Stimulated activated CD8-positive, alpha-beta memory T cell treated with anti-CD3 and anti-CD28 coated beads, Interleukin-7, amount 100 ng/mL, for 24 hours (primary cell): ENCODE data around the gene SPTLC3.

ENCODE experiments used
- DNase-seq: peaks from one replicate; pipeline ENCODE4 v3.0.0-alpha.2; 2020; ENCODE audit warnings: low read depth

SPTLC3 gene

DNA sequence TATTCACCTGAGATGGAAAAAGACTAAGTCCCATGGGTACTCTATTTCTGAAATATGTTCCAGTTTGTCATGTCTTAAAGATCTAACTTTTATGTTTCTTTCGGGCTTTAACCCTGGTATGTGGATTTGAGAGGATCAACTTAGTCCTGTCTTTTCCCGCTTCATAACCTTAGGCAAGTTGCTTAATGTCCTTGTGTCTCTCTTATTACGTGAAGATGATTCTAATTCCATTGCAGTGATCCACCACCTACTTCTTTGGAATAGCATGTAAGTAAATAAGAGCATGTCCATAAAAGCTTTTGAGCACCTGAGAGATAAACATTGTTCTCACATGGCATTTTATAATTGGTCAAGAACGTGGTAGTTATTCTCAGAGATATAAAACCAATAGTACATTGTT is 23.0 kb downstream of the SPTLC3 start:
- no peak for DNase-seq

DNA sequence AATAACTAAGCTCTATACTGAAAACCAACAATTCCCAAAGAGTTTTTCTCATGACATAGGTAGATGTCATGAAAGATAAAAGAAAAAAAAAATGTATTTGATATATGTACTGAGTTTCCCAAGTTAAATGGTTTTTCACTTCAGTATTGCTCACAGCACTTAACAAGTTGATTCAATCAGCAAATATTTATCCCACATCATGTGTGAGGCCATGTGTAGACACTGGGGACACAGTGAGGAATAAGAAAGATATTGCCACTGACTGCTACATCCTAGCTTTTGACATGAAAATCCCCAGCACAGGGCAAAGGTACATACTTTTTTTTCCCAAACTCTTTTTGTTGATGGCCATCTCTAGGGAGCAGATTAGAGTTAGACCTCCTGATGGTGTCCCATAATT is 25.3 kb downstream of the SPTLC3 start:
- no peak for DNase-seq

DNA sequence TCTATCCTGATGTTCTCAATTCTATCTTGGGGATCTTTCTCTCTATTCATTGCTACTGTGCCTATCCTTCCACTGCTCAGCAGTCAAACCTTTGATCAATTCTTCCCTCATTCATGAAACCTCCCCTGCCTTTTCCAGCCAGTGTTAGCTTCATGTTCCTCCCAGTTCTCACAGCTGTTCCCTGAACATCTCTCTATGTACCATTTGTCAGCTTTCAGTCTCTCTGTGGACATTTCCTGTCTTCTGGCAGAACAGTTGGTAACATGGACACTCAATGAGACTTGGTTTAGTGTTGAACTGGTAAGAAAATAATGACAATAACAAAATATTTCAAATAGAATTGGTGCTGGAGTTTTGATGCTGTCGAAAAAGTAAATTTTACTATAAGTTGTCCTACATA is 26.2 kb downstream of the SPTLC3 start:
- no peak for DNase-seq

DNA sequence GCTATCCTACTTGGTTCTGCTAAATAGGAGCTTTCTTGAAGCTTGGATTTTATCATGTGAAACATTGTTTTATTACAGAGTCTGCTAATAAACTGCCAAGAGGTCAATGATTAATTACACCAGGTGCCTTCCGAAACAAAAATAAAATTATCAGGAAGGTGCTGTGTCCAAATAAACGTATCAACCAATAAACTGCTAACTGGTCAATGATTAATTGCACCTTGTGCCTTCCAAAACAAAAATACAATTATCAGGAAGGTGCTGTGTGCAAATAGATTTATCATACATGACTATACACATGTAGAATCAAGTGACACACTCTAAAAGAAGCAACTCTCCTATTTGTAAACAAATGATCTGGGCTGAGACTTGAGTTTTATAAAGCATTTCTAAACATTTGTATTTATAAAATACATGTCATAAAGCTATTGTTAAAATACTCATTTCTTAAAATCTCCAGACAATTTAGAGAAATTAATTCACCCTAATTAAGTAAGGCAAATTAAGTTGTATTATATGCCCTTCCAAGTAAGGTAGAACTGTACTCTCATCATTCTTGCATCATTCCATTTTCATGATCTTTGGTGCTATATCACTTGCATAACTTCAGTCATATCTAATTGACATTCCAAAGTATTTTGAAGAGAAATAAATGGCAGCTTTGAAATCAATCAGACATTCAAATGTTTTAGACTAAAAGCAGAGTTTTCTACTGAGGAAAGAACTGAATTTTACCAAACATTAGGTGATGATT is 26.8 kb downstream of the SPTLC3 start:
- no peak for DNase-seq

DNA sequence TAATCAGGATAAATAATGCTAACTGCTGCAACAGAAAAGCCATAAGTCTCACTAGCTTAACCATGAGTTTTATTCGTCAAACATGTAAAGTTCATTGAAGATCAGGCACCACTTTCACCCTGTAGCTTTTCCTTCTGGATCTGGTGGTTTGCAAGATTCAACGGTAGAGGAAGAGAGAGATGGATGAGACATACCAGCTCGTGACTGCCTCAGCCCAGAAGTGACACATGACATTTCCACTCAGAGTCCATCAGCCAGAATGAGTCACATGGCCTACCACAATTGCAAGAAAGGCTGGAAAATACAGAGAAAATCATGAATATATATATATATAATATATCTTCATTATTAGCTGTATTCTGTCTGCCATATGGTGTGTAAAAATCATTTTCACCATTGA is 29.0 kb downstream of the SPTLC3 start:
- no peak for DNase-seq

DNA sequence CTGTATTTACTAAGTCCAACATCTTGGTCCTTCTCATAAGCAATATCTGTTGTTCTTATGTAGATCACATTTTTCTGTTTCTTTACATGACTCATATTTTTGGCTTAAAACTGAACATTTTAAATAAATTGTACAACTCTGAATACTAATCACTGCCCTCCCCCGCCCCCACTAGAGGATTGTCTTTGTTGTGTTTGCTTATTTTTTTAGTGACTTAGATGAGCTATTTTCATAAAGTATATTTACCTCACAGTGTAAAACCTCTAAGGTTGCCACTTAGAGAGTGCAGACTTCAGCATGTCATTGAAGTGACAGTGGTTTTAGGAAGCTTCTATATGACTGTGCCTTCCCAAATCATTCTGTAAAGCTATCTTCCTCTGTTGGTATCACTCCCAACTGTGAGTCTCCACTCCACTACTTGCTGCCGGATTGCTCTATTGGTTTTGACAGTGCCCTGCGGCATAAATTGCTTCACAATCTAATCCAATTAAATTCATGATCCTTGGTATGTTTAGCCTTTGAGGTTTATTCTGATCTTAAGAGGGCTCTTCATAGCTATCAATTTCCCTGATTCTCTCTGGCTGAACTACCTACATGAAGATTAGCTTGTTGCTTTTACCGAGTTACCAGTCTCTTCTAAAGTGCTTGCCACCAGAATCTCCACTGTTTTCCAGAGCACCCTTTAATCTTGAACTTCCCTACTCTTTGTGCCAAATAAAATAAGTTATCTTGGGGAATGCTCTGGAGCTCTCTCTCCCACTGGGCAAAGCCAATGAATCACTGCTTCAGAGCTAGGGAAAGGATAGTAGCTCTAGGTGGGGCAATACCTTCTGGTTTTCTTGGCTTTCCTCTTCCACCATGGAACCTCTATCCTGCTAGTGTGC is 33.0 kb downstream of the SPTLC3 start:
- no peak for DNase-seq

DNA sequence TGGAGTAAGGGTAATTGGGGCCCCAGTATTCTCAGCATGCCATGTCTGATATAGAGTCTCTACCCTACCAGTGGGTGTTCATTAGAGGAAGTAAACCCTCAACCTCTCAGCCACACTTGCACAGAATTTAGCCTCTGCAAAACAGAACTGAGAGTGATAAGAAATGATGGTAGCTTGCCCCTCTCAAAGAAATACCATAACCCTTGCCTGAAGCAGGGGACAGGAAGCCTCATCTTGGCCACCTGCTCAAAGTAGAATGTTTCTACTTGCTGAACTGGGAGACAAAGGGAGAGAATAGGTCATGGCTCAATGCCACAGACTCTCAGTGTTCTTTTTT is 33.7 kb downstream of the SPTLC3 start:
- no peak for DNase-seq

DNA sequence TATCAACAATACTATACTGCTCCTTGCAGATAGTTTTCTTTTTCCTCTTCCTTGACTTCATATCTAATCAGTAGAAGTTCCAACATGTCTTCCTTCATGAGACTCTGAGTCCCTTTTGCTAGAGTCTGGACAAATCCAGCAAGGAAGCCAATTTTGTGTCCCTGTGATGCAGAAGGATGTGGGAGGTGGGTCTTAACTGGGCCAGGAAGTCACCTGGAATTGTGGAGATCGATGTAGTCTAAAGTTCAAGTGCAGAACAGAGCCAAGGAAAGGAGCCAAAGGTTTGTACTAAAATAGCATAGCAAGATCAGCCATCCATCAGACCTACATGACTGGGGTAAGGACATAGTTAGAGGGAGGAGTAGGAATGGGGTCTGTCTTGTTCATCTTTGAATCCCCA is 37.6 kb downstream of the SPTLC3 start:
- DNase-seq, result no peak

DNA sequence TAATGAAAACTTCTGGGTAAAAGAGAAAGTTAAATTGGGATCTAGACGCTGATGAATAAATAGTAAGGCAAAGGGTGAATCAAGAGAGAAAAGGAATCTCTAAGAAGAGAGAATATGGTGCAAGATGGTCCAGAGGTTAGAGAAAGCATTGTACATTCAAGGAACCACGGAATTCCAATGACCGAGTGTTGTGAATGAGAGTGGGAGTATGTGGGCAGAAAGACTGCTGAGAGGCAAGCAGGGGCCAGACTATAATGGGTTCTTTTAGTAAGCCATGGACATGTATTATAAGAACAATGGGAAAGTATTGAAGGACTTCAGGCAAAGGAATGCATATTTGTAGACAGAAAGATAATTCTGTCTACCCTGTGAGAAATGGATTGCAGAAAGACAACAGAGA is 45.2 kb downstream of the SPTLC3 start:
- no peak for DNase-seq

DNA sequence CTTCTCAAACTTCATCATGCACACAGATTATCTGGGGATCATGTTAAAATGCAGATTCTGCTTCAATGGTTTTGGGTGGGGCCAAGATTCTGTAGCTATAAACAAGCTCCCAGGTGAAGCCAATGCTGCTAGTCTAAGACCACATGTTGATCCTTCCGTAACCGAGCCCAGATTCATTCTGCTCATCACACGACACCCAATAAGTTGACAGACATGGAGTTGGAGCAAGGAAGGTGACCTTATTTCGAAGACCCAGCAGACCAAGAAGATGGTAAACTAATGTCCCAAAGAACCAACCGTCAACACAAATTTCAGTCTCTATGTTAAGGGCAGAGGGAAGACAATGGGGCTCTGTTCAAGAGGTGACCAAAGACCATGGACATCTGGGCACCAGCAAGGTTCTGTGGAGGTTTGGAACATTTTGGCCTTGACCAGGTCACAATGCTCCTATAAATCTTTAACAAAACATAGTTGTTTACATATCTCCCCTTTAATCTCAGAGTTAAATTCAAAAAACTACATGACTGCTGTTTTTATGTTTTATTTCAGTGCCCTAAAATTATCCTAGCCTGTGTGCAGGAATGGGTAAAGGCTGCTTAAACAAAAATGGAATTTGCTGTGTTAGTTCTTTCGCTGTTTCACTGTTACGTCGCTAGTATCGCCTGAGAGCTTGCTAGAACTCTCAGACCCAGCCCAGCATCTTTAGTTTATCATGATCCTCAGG is 50.1 kb downstream of the SPTLC3 start:
- DNase-seq, result no peak

DNA sequence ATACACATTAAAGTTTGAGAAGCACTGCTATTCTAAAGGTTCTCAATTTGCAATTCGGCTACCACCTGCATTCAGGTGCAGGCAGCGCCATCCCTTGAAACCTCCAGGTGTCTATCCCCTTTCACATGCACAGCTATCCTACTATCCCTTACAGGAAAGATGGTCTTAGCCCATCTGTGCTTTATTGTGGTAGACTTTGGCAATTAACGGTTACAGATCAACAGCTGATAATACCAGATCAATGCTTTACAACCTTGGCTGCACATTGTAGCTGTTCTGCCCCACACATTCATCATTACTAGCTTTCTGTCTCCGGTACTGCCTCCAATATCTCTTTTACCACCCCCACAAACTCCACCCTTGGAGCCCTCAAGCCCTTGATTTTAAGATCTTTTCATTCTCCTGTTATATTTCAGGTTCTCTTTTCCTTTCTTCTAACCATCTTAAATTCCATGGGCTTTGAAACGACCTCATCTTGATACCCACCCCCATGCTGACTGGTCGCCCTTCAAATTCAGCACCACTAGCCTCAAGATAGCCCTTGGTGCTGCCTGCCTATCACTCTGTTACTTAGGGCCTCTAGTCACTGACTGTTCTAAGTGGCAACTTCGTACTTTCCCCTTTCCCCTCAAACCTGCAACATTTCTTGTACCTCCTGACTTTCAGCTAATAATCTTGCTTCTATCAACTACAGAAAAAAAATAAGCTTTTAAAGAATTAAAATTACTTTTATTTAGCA is 50.8 kb downstream of the SPTLC3 start:
- no peak for DNase-seq

DNA sequence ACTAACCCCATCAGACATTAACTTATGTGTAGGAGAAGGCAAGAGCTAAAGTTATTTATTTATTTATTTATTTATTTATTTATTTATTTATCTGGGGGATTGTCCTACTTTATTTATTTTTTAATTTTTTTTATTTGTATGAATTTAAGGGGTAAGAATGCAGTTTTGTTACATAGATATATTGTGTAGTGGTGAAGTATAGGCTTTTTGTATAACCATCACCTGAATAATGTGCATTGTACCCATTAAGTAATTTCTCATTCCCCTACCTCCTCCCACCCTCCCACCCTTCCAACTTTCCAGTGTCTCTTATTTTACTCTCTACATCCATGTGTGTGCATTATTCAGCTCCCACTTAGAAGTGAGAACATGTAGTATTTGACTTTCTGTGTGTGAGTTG is 51.6 kb downstream of the SPTLC3 start:
- no peak for DNase-seq

DNA sequence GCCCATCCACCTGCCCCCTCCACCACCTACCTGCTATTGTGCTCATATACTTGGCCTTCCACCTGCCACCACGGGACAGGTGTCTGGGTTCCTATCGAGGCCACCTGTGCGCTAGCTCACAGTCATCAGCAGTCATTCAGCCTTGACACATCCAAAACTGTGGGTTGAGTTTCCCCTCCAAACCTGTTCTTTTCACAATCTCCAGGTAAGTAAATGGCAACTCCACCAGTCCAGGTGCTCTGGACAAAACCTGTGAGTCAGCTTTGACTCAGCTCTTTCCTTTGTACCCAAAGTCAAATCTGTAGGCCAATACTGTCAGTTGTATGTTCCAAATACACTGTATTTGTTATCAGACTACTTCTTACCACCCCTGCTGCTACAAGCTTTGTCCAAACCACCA is 52.6 kb downstream of the SPTLC3 start:
- DNase-seq, result no peak

DNA sequence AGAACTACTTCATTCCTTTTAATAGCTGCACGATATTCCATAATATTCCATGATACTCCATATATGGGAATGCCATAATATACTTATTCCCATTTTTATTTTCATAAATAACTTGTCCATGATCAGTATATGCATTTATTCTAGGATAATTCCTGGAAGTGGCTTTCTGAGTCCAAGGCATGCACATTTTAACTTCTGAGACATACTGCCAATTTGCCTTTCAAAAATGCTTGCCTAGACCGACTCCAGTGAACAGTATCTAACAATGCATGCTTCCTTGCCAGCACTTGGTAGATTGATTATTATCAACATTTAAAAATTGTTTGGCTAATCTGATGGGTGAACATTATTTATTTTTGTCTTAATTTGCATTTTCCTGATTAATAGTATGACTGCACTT is 54.0 kb downstream of the SPTLC3 start:
- no peak for DNase-seq

DNA sequence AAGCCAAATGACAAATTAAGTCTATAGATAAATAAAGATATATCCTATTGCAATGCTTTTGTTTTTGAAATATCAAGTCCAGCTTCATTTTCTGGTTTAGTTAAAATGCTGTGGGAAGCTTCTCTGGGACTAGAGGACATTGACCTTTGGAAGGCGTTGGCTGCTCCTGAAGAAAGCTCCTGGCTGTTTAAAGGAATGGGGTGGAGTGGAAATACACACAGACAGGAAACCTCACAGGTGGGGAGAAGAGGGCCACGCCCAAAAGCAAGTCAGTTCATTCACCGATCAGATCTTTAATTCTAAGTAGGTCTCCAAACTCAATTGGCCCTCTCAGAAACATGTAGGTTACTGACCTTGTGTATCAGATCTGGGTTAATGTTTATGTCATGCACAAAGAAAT is 59.6 kb downstream of the SPTLC3 start:
- no peak for DNase-seq

DNA sequence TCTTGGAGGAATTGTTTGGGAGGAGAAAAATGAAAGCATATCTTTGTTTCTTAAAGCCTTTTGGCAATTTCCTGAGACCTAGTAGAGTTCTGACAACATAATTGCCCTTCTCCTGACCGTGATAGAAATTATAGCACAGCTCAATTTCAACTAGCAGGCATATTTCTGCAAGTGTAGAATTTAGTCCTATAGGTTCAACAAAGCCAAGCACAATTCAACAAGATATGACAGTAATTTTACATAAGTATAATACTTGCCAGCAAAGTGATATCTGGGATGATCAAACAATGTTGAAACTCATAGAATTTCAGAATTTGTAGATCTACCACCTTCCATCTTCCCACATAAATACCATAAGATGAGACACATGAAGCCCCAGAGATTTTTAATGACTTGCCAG is 73.1 kb downstream of the SPTLC3 start:
- DNase-seq, result no peak

DNA sequence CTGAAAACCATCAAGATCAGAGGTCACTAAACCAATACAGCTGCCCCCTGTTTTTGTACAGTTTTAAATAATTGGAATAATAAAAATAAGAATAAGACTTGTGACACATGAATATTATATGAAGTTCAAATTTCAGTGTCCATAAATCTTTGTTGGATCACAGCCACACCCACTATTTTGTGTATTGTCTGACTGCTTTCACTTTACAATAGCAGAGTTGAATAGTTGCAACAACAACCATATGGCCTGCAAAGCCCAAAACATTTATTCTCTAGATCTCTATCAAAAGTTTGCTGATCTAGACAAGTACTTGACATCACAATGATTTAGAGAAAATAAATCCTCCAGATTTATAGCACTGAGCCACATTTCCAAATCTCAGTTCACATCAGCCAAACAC is 73.6 kb downstream of the SPTLC3 start:
- DNase-seq, result no peak

DNA sequence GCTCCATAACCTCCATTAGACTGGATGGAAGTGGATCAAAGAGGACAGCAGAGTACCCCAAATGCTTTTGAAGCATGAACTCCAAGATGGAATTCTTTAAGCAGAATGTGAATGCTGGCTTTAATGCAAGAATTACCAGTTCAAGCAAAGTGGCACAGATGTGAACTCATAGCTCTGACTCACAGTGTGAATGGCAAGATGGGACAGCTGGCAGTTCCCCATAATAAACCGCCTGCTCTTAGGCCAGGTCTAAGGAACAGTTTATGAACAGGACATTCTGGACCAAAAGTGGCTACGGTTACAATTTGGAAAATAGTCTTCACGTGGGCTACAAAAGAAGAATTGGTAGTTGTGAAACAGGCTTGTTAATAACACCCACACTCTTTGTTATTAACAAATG is 76.5 kb downstream of the SPTLC3 start:
- no peak for DNase-seq

DNA sequence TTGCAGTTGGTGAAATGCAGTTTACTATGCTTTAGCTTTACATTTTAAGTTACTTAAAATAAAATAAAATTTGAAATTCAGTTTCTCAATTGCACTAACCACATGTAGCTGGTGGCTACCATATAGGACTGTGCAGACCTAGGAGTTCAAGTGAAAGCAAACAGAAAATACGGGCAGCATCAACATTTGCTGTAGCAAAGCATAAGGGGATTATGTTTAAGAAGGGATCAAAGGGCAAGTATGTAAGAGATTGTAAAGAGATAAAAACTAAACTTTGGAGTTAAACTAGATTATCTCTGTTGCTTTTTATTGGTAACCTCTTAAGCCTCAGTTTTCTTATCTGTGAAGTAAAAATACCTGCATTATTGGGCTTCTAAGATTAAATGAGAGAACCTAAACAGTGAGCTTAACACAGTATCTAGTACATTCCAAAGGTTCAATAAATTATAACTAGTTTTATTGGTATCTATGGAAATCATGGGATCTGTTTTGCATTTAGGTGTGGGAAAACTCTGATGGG is 81.2 kb downstream of the SPTLC3 start:
- no peak for DNase-seq

DNA sequence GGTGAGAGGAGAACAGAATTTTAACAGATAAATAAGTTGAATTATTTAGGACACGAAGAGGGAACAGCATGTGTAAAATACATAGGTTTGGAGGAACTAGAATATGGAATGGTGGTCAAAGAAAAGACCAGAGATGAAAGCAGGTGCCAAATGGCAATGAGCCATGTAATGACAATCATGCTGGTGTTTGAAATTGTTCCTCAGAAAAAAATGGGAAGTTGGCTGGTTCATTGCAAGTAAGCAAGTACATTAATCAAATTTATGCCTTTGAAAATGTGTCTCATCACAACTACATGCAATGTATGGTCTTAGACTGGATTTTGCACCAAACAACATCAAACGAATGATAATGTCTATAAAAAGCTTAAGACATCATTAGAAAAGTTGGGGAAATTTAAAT is 83.3 kb downstream of the SPTLC3 start:
- DNase-seq, result no peak

DNA sequence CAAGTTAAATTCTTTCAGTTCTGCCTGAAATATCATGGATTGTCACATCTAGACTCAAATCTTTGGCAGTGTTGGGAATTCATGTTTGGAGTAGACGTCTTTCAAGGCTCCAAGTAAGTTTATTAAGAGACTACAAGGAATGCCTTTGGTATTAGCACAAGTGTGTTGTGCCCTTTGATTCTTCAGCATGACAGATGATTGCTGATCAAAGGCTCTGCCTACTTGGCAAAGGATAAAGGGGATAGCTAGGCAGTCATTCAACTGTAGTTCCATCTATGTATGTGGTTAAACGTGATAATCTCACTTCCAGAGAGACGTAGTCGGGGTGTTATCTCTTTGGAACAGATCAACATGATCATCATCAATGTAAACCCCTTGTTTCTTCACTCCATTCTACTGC is 86.2 kb downstream of the SPTLC3 start:
- DNase-seq, result no peak

DNA sequence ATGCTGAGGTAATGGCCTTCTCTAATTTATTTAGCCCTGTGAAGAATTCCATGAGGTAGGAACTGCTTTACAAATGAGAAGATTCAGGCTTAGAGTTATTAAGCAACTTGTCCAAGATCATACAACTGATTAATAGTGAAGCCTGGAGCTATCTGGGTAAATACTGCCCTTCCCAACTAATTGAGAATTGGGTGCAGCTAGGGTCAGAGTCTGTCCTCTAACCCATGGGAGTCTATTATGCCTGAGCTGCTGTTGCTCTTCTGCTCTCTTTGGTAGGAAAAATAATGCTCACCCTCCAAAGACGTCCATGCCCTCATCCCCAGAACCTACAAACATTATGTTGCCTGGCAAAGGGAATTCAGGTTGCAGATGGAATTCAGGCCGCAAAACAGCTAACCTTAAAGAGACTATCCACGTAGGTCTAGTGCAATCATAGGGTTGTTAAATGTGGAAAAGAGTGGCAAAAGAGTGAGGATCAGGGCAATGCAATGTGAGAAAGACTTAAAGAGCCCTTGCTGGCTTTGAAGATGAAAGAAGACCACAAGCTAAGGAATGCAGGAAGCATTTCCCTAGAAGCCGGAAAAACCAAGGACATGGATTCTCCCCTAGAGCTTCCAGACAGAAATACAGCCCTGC is 90.1 kb downstream of the SPTLC3 start:
- no peak for DNase-seq
